OCI-LY3 (cell line): ENCODE measurements around the gene DNA2.

ENCODE experiments used
- H2AFZ ChIP-seq: fragments of 200-600, 300-600 bp; shearing (Covaris generic); 2 replicates; pipeline ENCODE4 v1.6.0; 2014; ENCODE audit warnings: antibody characterized with exemption, low read depth, low read length
- H3K27ac ChIP-seq: fragments of 200-600, 300-600 bp; sonication (generic); 2 replicates; pipeline ENCODE4 v1.5.1; 2014; ENCODE audit warnings: mild to moderate bottlenecking, low read length, moderate library complexity, mixed read lengths
- H3K27me3 ChIP-seq: fragments of 200-600, 300-600 bp; sonication (generic); 2 replicates; pipeline ENCODE4 v1.6.1; 2014; ENCODE audit warnings: low read depth, low read length, mixed read lengths
- H3K36me3 ChIP-seq: fragments of 200-600, 300-600 bp; sonication (generic); replicated peaks from 2 replicates; pipeline ENCODE3; 2014; ENCODE audit warnings: low read depth, low read length, mixed read lengths
- H3K4me1 ChIP-seq: fragments of 300-600, 200-600 bp; sonication (generic); 2 replicates; pipeline ENCODE4 v1.6.1; 2014; ENCODE audit warnings: low read length, mixed read lengths
- H3K4me2 ChIP-seq: fragments of 200-600, 300-600 bp; sonication (generic); 2 replicates; pipeline ENCODE4 v1.6.1; 2014; ENCODE audit warnings: low read length, mixed read lengths
- H3K4me3 ChIP-seq: fragments of 300-600, 200-600 bp; sonication (generic); 2 replicates; pipeline ENCODE4 v1.5.1; 2014; ENCODE audit warnings: antibody characterized with exemption, mild to moderate bottlenecking, low read length, moderate library complexity
- H3K79me2 ChIP-seq: fragments of 300-600, 200-600 bp; shearing (Covaris generic); 2 replicates; pipeline ENCODE4 v1.6.1; 2014; ENCODE audit warnings: mild to moderate bottlenecking, low read length, mixed read lengths
- H3K9ac ChIP-seq: fragments of 300-600, 200-600 bp; shearing (Covaris generic); 2 replicates; pipeline ENCODE4 v1.6.0; 2014; ENCODE audit warnings: mild to moderate bottlenecking, low read length, moderate library complexity
- H3K9me3 ChIP-seq: fragments of 200-600, 300-600 bp; shearing (Covaris generic); 2 replicates; pipeline ENCODE4 v1.6.1; 2014; ENCODE audit warnings: low read length, mixed read lengths; ENCODE audit not compliant: insufficient read depth
- H4K20me1 ChIP-seq: fragments of 200-600, 300-600 bp; sonication (generic); 2 replicates; pipeline ENCODE4 v1.6.1; 2016; ENCODE audit warnings: low read length, mixed read lengths; ENCODE audit not compliant: insufficient read depth
- CTCF ChIP-seq: fragments of 200-600, 300-600 bp; sonication (generic); IDR thresholded peaks from 2 replicates; pipeline ENCODE4 v1.5.1; 2014; ENCODE audit warnings: antibody characterized with exemption, low read length, low read depth
- EZH2phosphoT487 ChIP-seq: fragments of 200-600 bp; shearing (Covaris generic); IDR thresholded peaks from 2 replicates; pipeline ENCODE4 v1.6.1; 2018; ENCODE audit warnings: antibody characterized with exemption, mixed run types, low read depth

Gene DNA2

GRCh38 chr10:68406111-68406814 is 65.5 kb downstream of the DNA2 start:
- Histone ChIP-seq H4K20me1 (peaks cover 10% of the 10 kb centered on the region; the same call in 1 of the 2 replicates), H3K4me3 (peak overlapping the region; percentile 93), H3K27ac (peak overlapping the region; percentile 40; the same call in 1 of the 2 replicates), H2AFZ (peak overlapping the region; percentile 72), H3K9ac (peak overlapping the region; percentile 82), H3K9me3 (no peaks in the 10 kb centered on the region), H3K79me2 (peaks cover 24% of the 10 kb centered on the region), H3K4me1 (peaks cover 7% of the 10 kb centered on the region; the same call in 1 of the 2 replicates), H3K4me2 (peak overlapping the region; percentile 78), H3K27me3 (no peaks in the 10 kb centered on the region), H3K36me3 (no peaks in the 10 kb centered on the region)
- TF ChIP-seq CTCF, result no peak
- no peak for TF ChIP-seq EZH2phosphoT487

- Histone ChIP-seq H4K20me1 (peaks cover 10% of the 10 kb centered on the region; the same call in 1 of the 2 replicates), H3K4me2 (no peak overlapping the region), H3K36me3 (peaks cover 2% of the 10 kb centered on the region), H3K4me3 (no peak overlapping the region), H3K4me1 (peaks cover 7% of the 10 kb centered on the region; the same call in 1 of the 2 replicates), H3K27ac (no peak overlapping the region), H3K9ac (no peak overlapping the region), H2AFZ (no peak overlapping the region), H3K27me3 (no peaks in the 10 kb centered on the region), H3K9me3 (no peaks in the 10 kb centered on the region), H3K79me2 (peaks cover 24% of the 10 kb centered on the region)
- no peak for TF ChIP-seq CTCF
- TF ChIP-seq EZH2phosphoT487, result no peak
These were observed 68.1 kb downstream of the DNA2 start for GRCh38 chr10:68403701-68404100.

GRCh38 chr10:68402276-68402675 is 69.5 kb downstream of the DNA2 start:
- Histone ChIP-seq H3K4me3 (no peak overlapping the region), H3K9me3 (no peaks in the 10 kb centered on the region), H3K79me2 (peaks cover 24% of the 10 kb centered on the region), H3K4me2 (no peak overlapping the region), H3K9ac (no peak overlapping the region), H4K20me1 (peaks cover 10% of the 10 kb centered on the region; the same call in 1 of the 2 replicates), H3K27me3 (no peaks in the 10 kb centered on the region), H3K36me3 (peaks cover 2% of the 10 kb centered on the region), H3K27ac (no peak overlapping the region), H2AFZ (no peak overlapping the region), H3K4me1 (peaks cover 7% of the 10 kb centered on the region; the same call in 1 of the 2 replicates)
- TF ChIP-seq EZH2phosphoT487 (no peak), CTCF (no peak)

GRCh38 chr10:68397005-68397404 is 74.8 kb downstream of the DNA2 start:
- Histone ChIP-seq H3K9me3 (no peaks in the 10 kb centered on the region), H3K4me3 (no peak overlapping the region), H3K4me1 (no peaks in the 10 kb centered on the region), H3K27me3 (no peaks in the 10 kb centered on the region), H4K20me1 (no peaks in the 10 kb centered on the region), H2AFZ (no peak overlapping the region), H3K27ac (no peak overlapping the region), H3K9ac (no peak overlapping the region), H3K79me2 (no peaks in the 10 kb centered on the region), H3K4me2 (no peak overlapping the region), H3K36me3 (peaks cover 6% of the 10 kb centered on the region)
- TF ChIP-seq CTCF (no peak), EZH2phosphoT487 (no peak)
